ENCODE results near the gene C6orf52. TPM values are rescaled to one million over a fixed set of nuclear protein-coding genes. Genes with fewer than 3 reads are reported as not detected.

The C6orf52 gene
- total RNA-seq, 1 experiment from 2014 or later = 3.9 TPM

- ATAC-seq (no peak), DNase-seq (ENCODE audit: low read depth, low spot score) (no peak)
- no TSS peak for BruUV-seq (replicated peaks)
- Histone ChIP-seq H3K4me2 (ENCODE audit: low read length) (no peak overlapping the region), H4K20me1 (ENCODE audit: insufficient read depth) (no peaks in the 10 kb centered on the region), H2AFZ (ENCODE audit: low read depth, low read length, poor library complexity, severe bottlenecking) (no peak overlapping the region), H3K79me2 (ENCODE audit: insufficient read depth, low read length) (peaks cover 12% of the 10 kb centered on the region), H3K9ac (ENCODE audit: low read length) (no peak overlapping the region), H3K27ac (ENCODE audit: low read depth, low read length) (no peak overlapping the region; the same call in 1 of the 2 replicates), H3K9me2 (ENCODE audit: insufficient read depth) (no peaks in the 10 kb centered on the region), H3K4me3 (replicated peaks in 1 of 2; ENCODE audit: low read depth in 1 of 2, low read length in 2 of 2) (no peak overlapping the region), H3K9me3 (ENCODE audit: control insufficient read depth in 1 of 2, insufficient read depth in 1 of 2, low read depth in 1 of 2, low read length in 2 of 2) (peaks cover 0 to 10% of the 10 kb centered on the region in 2 experiments; a peak in 1 of 4 replicates), H3K4me1 (ENCODE audit: control insufficient read depth in 1 of 2, insufficient read depth in 2 of 2, low read length in 2 of 2) (peaks cover 12 to 21% of the 10 kb centered on the region in 2 experiments; a peak in 3 of 4 replicates), H3K36me3 (ENCODE audit: control insufficient read depth in 1 of 2, insufficient read depth in 2 of 2, low read length in 2 of 2) (no peaks in the 10 kb centered on the region), H3K27me3 (ENCODE audit: insufficient read depth, low read length) (no peaks in the 10 kb centered on the region)
- ChIA-PET POLR2A (no interaction called here), CTCF (no interaction called here), RAD21 (ENCODE audit: low non-redundant PET in 1 of 2, low total read pairs in 2 of 2, uncharacterized antibody in 2 of 2, unreplicated experiment in 2 of 2) (no interaction called here)
- TF ChIP-seq POLR2A (IDR thresholded peaks at IDR 0.05; ENCODE audit: borderline replicate concordance, extremely low read depth, insufficient read depth, insufficient read length) (no peak), POLR2AphosphoS5 (IDR thresholded peaks at IDR 0.05; ENCODE audit: low read depth, low read length) (no peak), CBX3 (IDR thresholded peaks at IDR 0.05; ENCODE audit: low read depth) (no peak), CEBPB (IDR thresholded peaks at IDR 0.05; ENCODE audit: low read depth) (no peak), ELF1 (IDR thresholded peaks at IDR 0.05; ENCODE audit: borderline replicate concordance, low read depth) (no peak), SRF (IDR thresholded peaks at IDR 0.05; ENCODE audit: low read depth) (no peak), REST (IDR thresholded peaks at IDR 0.05; ENCODE audit: low read depth) (no peak), SIN3A (IDR thresholded peaks at IDR 0.05; ENCODE audit: low read depth) (no peak), ATF3 (IDR thresholded peaks at IDR 0.05) (no peak), EZH2phosphoT487 (IDR thresholded peaks at IDR 0.05; ENCODE audit: borderline replicate concordance) (no peak), CTCF (IDR thresholded peaks at IDR 0.05 in 2 of 3, conservative IDR thresholded peaks at IDR 0.05 in 1 of 3; ENCODE audit: borderline replicate concordance in 1 of 3, insufficient read depth in 1 of 3, low read depth in 2 of 3, low read length in 2 of 3) (no peak), MAX (IDR thresholded peaks at IDR 0.05) (no peak), EGR1 (IDR thresholded peaks at IDR 0.05; ENCODE audit: low read depth) (no peak), EZH2 (IDR thresholded peaks at IDR 0.05) (no peak), RAD21 (IDR thresholded peaks at IDR 0.05; ENCODE audit: low read depth) (no peak), ZFX (IDR thresholded peaks at IDR 0.05) (no peak), SP1 (IDR thresholded peaks at IDR 0.05; ENCODE audit: low read depth) (no peak), JUND (IDR thresholded peaks at IDR 0.05) (no peak), ZBTB33 (IDR thresholded peaks at IDR 0.05; ENCODE audit: extremely low read depth, insufficient replicate concordance, low read length) (no peak)
- intact Hi-C loops (cut with micrococcal nuclease) = no loop called here
These were observed 25.5 kb upstream of the C6orf52 start for GRCh38 chr6:10719964-10720264.

All from HCT116 (cell line).